ENCODE results near the gene XCR1. TPM values are rescaled to one million over a fixed set of nuclear protein-coding genes. Genes with fewer than 3 reads are reported as not detected.

Gene XCR1
- total RNA-seq, 1 experiment from 2014 or later, result not detected

- Histone ChIP-seq H3K27me3 (no peaks in the 10 kb centered on the region), H3K4me3 (no peak overlapping the region), H3K36me3 (no peaks in the 10 kb centered on the region), H3K9me3 (no peaks in the 10 kb centered on the region)
- DNase-seq, result no peak
These were observed 33.8 kb downstream of the XCR1 start for GRCh38 chr3:45993421-45994027.

- no peak overlapping the region for H3K4me3 ChIP-seq
These were observed 34.5 kb downstream of the XCR1 start for GRCh38 chr3:45992821-45993221.

GRCh38 chr3:45992133-45992729 is 35.1 kb downstream of the XCR1 start:
- Histone ChIP-seq H3K4me3 (no peak overlapping the region), H3K36me3 (no peaks in the 10 kb centered on the region), H3K9me3 (no peaks in the 10 kb centered on the region), H3K27me3 (no peaks in the 10 kb centered on the region)
- no peak for DNase-seq

More at GRCh38 chr3:45992821-45993221, 34.5 kb downstream of the XCR1 start:
- peak; percentile 26 for DNase-seq
- H3K27me3 ChIP-seq, result no peaks in the 10 kb centered on the region
- no peaks in the 10 kb centered on the region for H3K9me3 ChIP-seq
- no peaks in the 10 kb centered on the region for H3K36me3 ChIP-seq

GRCh38 chr3:45991341-45991740 is 35.9 kb downstream of the XCR1 start:
- no peaks in the 10 kb centered on the region for H3K36me3 ChIP-seq
- no peaks in the 10 kb centered on the region for H3K9me3 ChIP-seq
- no peak for DNase-seq
- H3K27me3 ChIP-seq, result no peaks in the 10 kb centered on the region
- H3K4me3 ChIP-seq, result no peak overlapping the region

GRCh38 chr3:45990181-45990580 is 37.1 kb downstream of the XCR1 start:
- Histone ChIP-seq H3K9me3 (no peaks in the 10 kb centered on the region), H3K4me3 (no peak overlapping the region), H3K36me3 (no peaks in the 10 kb centered on the region), H3K27me3 (no peaks in the 10 kb centered on the region)
- DNase-seq, result no peak

- Histone ChIP-seq H3K9me3 (no peaks in the 10 kb centered on the region), H3K27me3 (no peaks in the 10 kb centered on the region)
These were observed 38.5 kb downstream of the XCR1 start for GRCh38 chr3:45988804-45989203.

GRCh38 chr3:45988362-45988761 is 38.9 kb downstream of the XCR1 start:
- DNase-seq, result no peak
- Histone ChIP-seq H3K36me3 (no peaks in the 10 kb centered on the region; the same call in 1 of the 2 replicates), H3K9me3 (no peaks in the 10 kb centered on the region), H3K27me3 (no peaks in the 10 kb centered on the region), H3K4me3 (no peak overlapping the region)

More at GRCh38 chr3:45988804-45989203, 38.5 kb downstream of the XCR1 start:
- peak; percentile 48 for DNase-seq
- H3K36me3 ChIP-seq, result no peaks in the 10 kb centered on the region; the same call in 1 of the 2 replicates
- H3K4me3 ChIP-seq, result no peak overlapping the region

GRCh38 chr3:45987368-45988291 is 39.7 kb downstream of the XCR1 start:
- Histone ChIP-seq H3K36me3 (no peaks in the 10 kb centered on the region; the same call in 1 of the 2 replicates), H3K27me3 (no peaks in the 10 kb centered on the region), H3K4me3 (no peak overlapping the region), H3K9me3 (no peaks in the 10 kb centered on the region)
- peak; percentile 73 for DNase-seq

GRCh38 chr3:45986303-45986982 is 40.8 kb downstream of the XCR1 start:
- H3K36me3 ChIP-seq, result no peaks in the 10 kb centered on the region; the same call in 1 of the 2 replicates
- H3K4me3 ChIP-seq, result no peak overlapping the region
- DNase-seq, result peak; percentile 85
- no peaks in the 10 kb centered on the region for H3K27me3 ChIP-seq
- no peaks in the 10 kb centered on the region for H3K9me3 ChIP-seq

GRCh38 chr3:45985532-45986302 is 41.6 kb downstream of the XCR1 start:
- Histone ChIP-seq H3K9me3 (no peaks in the 10 kb centered on the region), H3K4me3 (no peak overlapping the region), H3K36me3 (no peaks in the 10 kb centered on the region; the same call in 1 of the 2 replicates), H3K27me3 (no peaks in the 10 kb centered on the region)
- DNase-seq, result peak; percentile 68

- no peak for DNase-seq
- Histone ChIP-seq H3K9me3 (no peaks in the 10 kb centered on the region), H3K36me3 (no peaks in the 10 kb centered on the region; the same call in 1 of the 2 replicates), H3K4me3 (no peak overlapping the region), H3K27me3 (no peaks in the 10 kb centered on the region)
These were observed 42.7 kb downstream of the XCR1 start for GRCh38 chr3:45984331-45985312.

GRCh38 chr3:45983770-45984169 is 43.5 kb downstream of the XCR1 start:
- no peaks in the 10 kb centered on the region; the same call in 1 of the 2 replicates for H3K36me3 ChIP-seq
- H3K4me3 ChIP-seq, result no peak overlapping the region
- H3K9me3 ChIP-seq, result no peaks in the 10 kb centered on the region
- DNase-seq, result no peak
- H3K27me3 ChIP-seq, result no peaks in the 10 kb centered on the region

GRCh38 chr3:45981346-45982074 is 45.8 kb downstream of the XCR1 start:
- Histone ChIP-seq H3K9me3 (no peaks in the 10 kb centered on the region), H3K36me3 (no peaks in the 10 kb centered on the region; the same call in 1 of the 2 replicates), H3K27me3 (no peaks in the 10 kb centered on the region), H3K4me3 (no peak overlapping the region)
- DNase-seq, result no peak

GRCh38 chr3:45980819-45981218 is 46.5 kb downstream of the XCR1 start:
- no peaks in the 10 kb centered on the region for H3K27me3 ChIP-seq
- H3K9me3 ChIP-seq, result no peaks in the 10 kb centered on the region
- no peaks in the 10 kb centered on the region; the same call in 1 of the 2 replicates for H3K36me3 ChIP-seq
- H3K4me3 ChIP-seq, result no peak overlapping the region
- no peak for DNase-seq
